22Rv1 (cell line): ENCODE measurements around the gene TTN.

Experiments used
- H3K27ac ChIP-seq: fragments of 450-650 bp; 2 replicates; pipeline ENCODE4 v1.5.1; 2017
- CTCF ChIP-seq: fragments of 450-650 bp; IDR thresholded peaks from 2 replicates; pipeline ENCODE4 v1.5.1; 2017; ENCODE audit warnings: mild to moderate bottlenecking
- ZFX ChIP-seq: fragments of 450-650 bp; IDR thresholded peaks from 2 replicates; pipeline ENCODE4 v1.6.1; 2017; ENCODE audit warnings: antibody characterized with exemption, borderline replicate concordance

The TTN gene

GRCh38 chr2:178811901-178812300 lies 4.7 kb upstream of the TTN start:
- TF ChIP-seq CTCF = no peak
- TF ChIP-seq ZFX = no peak
- no peak overlapping the region for H3K27ac ChIP-seq

- no peak for TF ChIP-seq CTCF
- TF ChIP-seq ZFX = no peak
- no peak overlapping the region for H3K27ac ChIP-seq
These were observed 3.8 kb upstream of the TTN start for GRCh38 chr2:178811045-178811444.

- TF ChIP-seq ZFX (no peak), CTCF (no peak)
- no peak overlapping the region for H3K27ac ChIP-seq
These were observed 3.2 kb upstream of the TTN start for GRCh38 chr2:178810422-178810821.

GRCh38 chr2:178806543-178806942 lies 680 bp downstream of the TTN start:
- TF ChIP-seq ZFX (no peak), CTCF (no peak)
- no peak overlapping the region for H3K27ac ChIP-seq

- H3K27ac ChIP-seq = no peak overlapping the region
- TF ChIP-seq ZFX (no peak), CTCF (no peak)
These were observed 1.8 kb downstream of the TTN start for GRCh38 chr2:178805457-178805856.

DNA sequence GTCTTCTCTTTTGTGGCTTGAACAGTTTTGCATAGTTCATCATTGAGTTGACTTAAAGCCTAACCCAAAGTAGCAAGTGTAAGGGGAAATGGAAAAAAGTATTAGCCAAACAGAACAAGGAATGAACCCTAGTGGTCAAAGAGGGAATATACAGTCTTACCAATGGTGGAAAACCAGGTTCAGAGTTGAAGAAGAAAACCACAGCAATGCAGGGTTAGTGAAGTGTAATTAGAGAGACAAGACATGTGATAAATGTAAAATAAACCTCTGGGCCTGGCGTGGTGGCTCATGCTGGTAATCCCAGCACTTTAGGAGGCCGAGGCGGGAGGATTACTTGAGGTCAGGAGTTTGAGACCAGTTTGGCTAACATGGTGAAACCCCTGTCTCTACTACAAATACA lies 2.4 kb downstream of the TTN start:
- TF ChIP-seq CTCF (peak; percentile 46), ZFX (no peak)
- no peak overlapping the region for H3K27ac ChIP-seq

- no peak overlapping the region for H3K27ac ChIP-seq
- TF ChIP-seq ZFX (no peak), CTCF (no peak)
These were observed 6.7 kb downstream of the TTN start for GRCh38 chr2:178800510-178800909.
